HepG2 (cell line): ENCODE data around the gene PRDX2. TPM values are rescaled to one million over a fixed set of nuclear protein-coding genes. Genes with fewer than 3 reads are reported as not detected.

Experiments
- CREM ChIP-seq, 2 experiments: sonication (generic) in 1 of 2; formaldehyde crosslinking in 1 of 2; IDR thresholded peaks; 2 replicates each; pipeline versions ENCODE4 v1.4.0 to v1.6.1; 2016 to 2020; ENCODE audit warnings: antibody characterized with exemption in 1 of 2, mild to moderate bottlenecking in 1 of 2, missing genetic modification reagents in 1 of 2
- DPF2 ChIP-seq: sonication (generic); formaldehyde crosslinking; IDR thresholded peaks from 2 replicates; pipeline ENCODE4 v1.4.0; 2020; ENCODE audit warnings: mild to moderate bottlenecking, low read depth, missing genetic modification reagents, borderline replicate concordance
- GZF1 ChIP-seq: sonication (generic); formaldehyde crosslinking; IDR thresholded peaks from 2 replicates; pipeline ENCODE4 v1.5.1; 2020; ENCODE audit warnings: mild to moderate bottlenecking, missing genetic modification reagents
- HDAC2 ChIP-seq: sonication (generic); formaldehyde crosslinking; IDR thresholded peaks from 2 replicates; pipeline ENCODE4 v1.4.0; 2020; ENCODE audit warnings: missing genetic modification reagents
- HOXA5 ChIP-seq: sonication (generic); formaldehyde crosslinking; IDR thresholded peaks from 2 replicates; pipeline ENCODE4 v1.4.0; 2020; ENCODE audit warnings: missing genetic modification reagents
- MAZ ChIP-seq, 2 experiments: sonication (generic) in 1 of 2; formaldehyde crosslinking in 1 of 2; IDR thresholded peaks; 2 replicates each; pipeline versions ENCODE4 v1.5.0 to v1.6.1; 2012 to 2020; ENCODE audit warnings: low read depth in 2 of 2, mild to moderate bottlenecking in 2 of 2, borderline replicate concordance in 1 of 2, improper control_type of control experiment in 1 of 2, low read length in 1 of 2, missing genetic modification reagents in 1 of 2, moderate library complexity in 1 of 2
- MED8 ChIP-seq: sonication (generic); formaldehyde crosslinking; IDR thresholded peaks from 2 replicates; pipeline ENCODE4 v1.8.1; 2023; ENCODE audit warnings: mild to moderate bottlenecking, missing genetic modification reagents; ENCODE audit not compliant: insufficient replicate concordance
- PHB2 ChIP-seq: fragments of 450-650 bp; IDR thresholded peaks from 2 replicates; pipeline ENCODE4 v1.6.1; 2018; ENCODE audit not compliant: partially characterized antibody
- RBAK ChIP-seq: sonication (generic); formaldehyde crosslinking; IDR thresholded peaks from 2 replicates; pipeline ENCODE4 v1.5.1; 2020; ENCODE audit warnings: mild to moderate bottlenecking, missing genetic modification reagents
- SP1 ChIP-seq, 2 experiments: fragments of 450-650 bp in 1 of 2; sonication (generic) in 1 of 2; formaldehyde crosslinking in 1 of 2; IDR thresholded peaks; 2 replicates each; pipeline versions ENCODE4 v1.4.0 to v1.6.1; 2016 to 2020; ENCODE audit warnings: missing genetic modification reagents in 1 of 2
- TFDP1 ChIP-seq: IDR thresholded peaks from 2 replicates; pipeline ENCODE4 v1.6.1; 2016; ENCODE audit warnings: missing compliant biosample characterization, missing genetic modification reagents, borderline replicate concordance
- U2AF1 ChIP-seq: fragments of 200-400 bp; formaldehyde crosslinking; optimal IDR thresholded peaks from 2 replicates; pipeline ENCODE3; 2017; ENCODE audit warnings: mild to moderate bottlenecking, low read depth, low read length
- ZBTB44 ChIP-seq: sonication (generic); formaldehyde crosslinking; IDR thresholded peaks from 2 replicates; pipeline ENCODE4 v1.4.0; 2020; ENCODE audit warnings: missing genetic modification reagents
- ZNF431 ChIP-seq: sonication (generic); formaldehyde crosslinking; IDR thresholded peaks from 2 replicates; pipeline ENCODE4 v1.9.0; 2022; ENCODE audit warnings: missing genetic modification reagents, low read depth, mild to moderate bottlenecking, borderline replicate concordance
- ZNF841 ChIP-seq: sonication (generic); formaldehyde crosslinking; IDR thresholded peaks from 2 replicates; pipeline ENCODE4 v1.8.1; 2023; ENCODE audit warnings: missing genetic modification reagents, borderline replicate concordance
- ZNF883 ChIP-seq: sonication (generic); formaldehyde crosslinking; IDR thresholded peaks from 2 replicates; pipeline ENCODE4 v1.5.1; 2020; ENCODE audit warnings: mild to moderate bottlenecking, missing genetic modification reagents; ENCODE audit errors: not compliant biosample characterization
- polyA plus RNA-seq, 8 experiments: library from polyadenylated mRNA; depleted of rRNA in 3 of 8; stranded (reverse) in 7 of 8; unstranded in 1 of 8; fragments of >200 nt; fragmentation: Illumina TruSeq in 4 of 8; extraction: Trizol in 4 of 8; gene quantifications; 2 replicates each; pipeline versions ENCODE4 v1.2.1 to v1.2.3, GENCODE V29; 2011 to 2016; ENCODE audit warnings: low read depth in 4 of 8, missing spikeins in 1 of 8, mixed read lengths in 1 of 8; ENCODE audit not compliant: insufficient read depth in 1 of 8
- total RNA-seq, 5 experiments: library from RNA; depleted of rRNA; stranded (reverse); fragments of >200 nt; fragmentation: Illumina TruSeq; extraction: Trizol; gene quantifications; 2 replicates each; pipeline ENCODE4 v1.2.3, GENCODE V29; 2016; ENCODE audit warnings: low read depth in 1 of 5
- TF ChIP-seq, protein P1 (sequence below): IDR thresholded peaks from 2 replicates; pipeline ENCODE4 v1.6.1; 2016; ENCODE audit warnings: low read depth, control low read depth
- TF ChIP-seq, protein P2 (sequence below): sonication (generic); formaldehyde crosslinking; IDR thresholded peaks from 2 replicates; pipeline ENCODE4 v1.5.1; 2020; ENCODE audit warnings: mild to moderate bottlenecking, moderate library complexity, missing genetic modification reagents
- TF ChIP-seq, protein P3 (sequence below): sonication (generic); formaldehyde crosslinking; conservative IDR thresholded peaks from 2 replicates; pipeline ENCODE4 v1.8.0; 2022; ENCODE audit warnings: low read depth, missing genetic modification reagents

Gene PRDX2
- total and polyA plus RNA-seq, 2 of the 13 experiments (the other 11 are each of a cell fraction or from before 2014, with no cell fraction given): 218 to 381 TPM

GRCh38 chr19:12793290-12794195 lies 8.1 kb downstream of the PRDX2 start (continued):
- no peak for TF ChIP-seq GZF1
- TF ChIP-seq ZNF883 (CRISPR knock-in tag): peak; percentile 45
- TF ChIP-seq CREM (IDR thresholded peaks at IDR 0.05): peak; percentile 74
- peak; percentile 39; the same call in 1 of the 2 replicates for TF ChIP-seq CREM (CRISPR knock-in tag; IDR thresholded peaks at IDR 0.05)
- TF ChIP-seq HDAC2 (CRISPR knock-in tag): peak; percentile 15; the same call in 1 of the 2 replicates
- TF ChIP-seq MAZ (IDR thresholded peaks at IDR 0.05; ENCODE audit: borderline replicate concordance, low read depth, low read length): no peak
- TF ChIP-seq MAZ (CRISPR knock-in tag; IDR thresholded peaks at IDR 0.05; ENCODE audit: low read depth): 0 out of 2 replicates have a peak, but pooled peaks have one; percentile 55
- TF ChIP-seq MED8 (CRISPR knock-in tag): peak; percentile 56
- TF ChIP-seq, protein P1, sequence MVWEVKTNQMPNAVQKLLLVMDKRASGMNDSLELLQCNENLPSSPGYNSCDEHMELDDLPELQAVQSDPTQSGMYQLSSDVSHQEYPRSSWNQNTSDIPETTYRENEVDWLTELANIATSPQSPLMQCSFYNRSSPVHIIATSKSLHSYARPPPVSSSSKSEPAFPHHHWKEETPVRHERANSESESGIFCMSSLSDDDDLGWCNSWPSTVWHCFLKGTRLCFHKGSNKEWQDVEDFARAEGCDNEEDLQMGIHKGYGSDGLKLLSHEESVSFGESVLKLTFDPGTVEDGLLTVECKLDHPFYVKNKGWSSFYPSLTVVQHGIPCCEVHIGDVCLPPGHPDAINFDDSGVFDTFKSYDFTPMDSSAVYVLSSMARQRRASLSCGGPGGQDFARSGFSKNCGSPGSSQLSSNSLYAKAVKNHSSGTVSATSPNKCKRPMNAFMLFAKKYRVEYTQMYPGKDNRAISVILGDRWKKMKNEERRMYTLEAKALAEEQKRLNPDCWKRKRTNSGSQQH (CRISPR knock-in tag): peak; percentile 79; the same call in 1 of the 2 replicates
- TF ChIP-seq ZNF841 (CRISPR knock-in tag): 0 out of 2 replicates have a peak, but pooled peaks have one; percentile 72
- TF ChIP-seq DPF2 (CRISPR knock-in tag): 0 out of 2 replicates have a peak, but pooled peaks have one; percentile 33
- TF ChIP-seq HOXA5 (CRISPR knock-in tag): peak; percentile 30; the same call in 1 of the 2 replicates
- TF ChIP-seq PHB2: no peak
- no peak for TF ChIP-seq RBAK (CRISPR knock-in tag)
- TF ChIP-seq SP1 (IDR thresholded peaks at IDR 0.05): no peak
- TF ChIP-seq SP1 (CRISPR knock-in tag; IDR thresholded peaks at IDR 0.05): peak; percentile 73
- peak; percentile 69; the same call in 1 of the 2 replicates for TF ChIP-seq ZNF431 (CRISPR knock-in tag)
- TF ChIP-seq, protein P2, sequence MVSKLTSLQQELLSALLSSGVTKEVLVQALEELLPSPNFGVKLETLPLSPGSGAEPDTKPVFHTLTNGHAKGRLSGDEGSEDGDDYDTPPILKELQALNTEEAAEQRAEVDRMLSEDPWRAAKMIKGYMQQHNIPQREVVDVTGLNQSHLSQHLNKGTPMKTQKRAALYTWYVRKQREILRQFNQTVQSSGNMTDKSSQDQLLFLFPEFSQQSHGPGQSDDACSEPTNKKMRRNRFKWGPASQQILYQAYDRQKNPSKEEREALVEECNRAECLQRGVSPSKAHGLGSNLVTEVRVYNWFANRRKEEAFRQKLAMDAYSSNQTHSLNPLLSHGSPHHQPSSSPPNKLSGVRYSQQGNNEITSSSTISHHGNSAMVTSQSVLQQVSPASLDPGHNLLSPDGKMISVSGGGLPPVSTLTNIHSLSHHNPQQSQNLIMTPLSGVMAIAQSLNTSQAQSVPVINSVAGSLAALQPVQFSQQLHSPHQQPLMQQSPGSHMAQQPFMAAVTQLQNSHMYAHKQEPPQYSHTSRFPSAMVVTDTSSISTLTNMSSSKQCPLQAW (CRISPR knock-in tag): peak; percentile 74
- peak; percentile 62; the same call in 1 of the 2 replicates for TF ChIP-seq ZBTB44
- TF ChIP-seq TFDP1: peak; percentile 72
- TF ChIP-seq U2AF1: peak; percentile 28
- TF ChIP-seq, protein P3, sequence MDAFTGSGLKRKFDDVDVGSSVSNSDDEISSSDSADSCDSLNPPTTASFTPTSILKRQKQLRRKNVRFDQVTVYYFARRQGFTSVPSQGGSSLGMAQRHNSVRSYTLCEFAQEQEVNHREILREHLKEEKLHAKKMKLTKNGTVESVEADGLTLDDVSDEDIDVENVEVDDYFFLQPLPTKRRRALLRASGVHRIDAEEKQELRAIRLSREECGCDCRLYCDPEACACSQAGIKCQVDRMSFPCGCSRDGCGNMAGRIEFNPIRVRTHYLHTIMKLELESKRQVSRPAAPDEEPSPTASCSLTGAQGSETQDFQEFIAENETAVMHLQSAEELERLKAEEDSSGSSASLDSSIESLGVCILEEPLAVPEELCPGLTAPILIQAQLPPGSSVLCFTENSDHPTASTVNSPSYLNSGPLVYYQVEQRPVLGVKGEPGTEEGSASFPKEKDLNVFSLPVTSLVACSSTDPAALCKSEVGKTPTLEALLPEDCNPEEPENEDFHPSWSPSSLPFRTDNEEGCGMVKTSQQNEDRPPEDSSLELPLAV (CRISPR knock-in tag): no peak
